Esophagus (tissue), 2 donors: ENCODE measurements around the gene PRMT5. TPM values are rescaled to one million over a fixed set of nuclear protein-coding genes. Genes with fewer than 3 reads are reported as not detected.

Experiments
- H3K27ac ChIP-seq, 2 donors: one replicate each; pipeline ENCODE4 v1.5.1; 2013; ENCODE audit warnings: low read depth in 2 of 2, mild to moderate bottlenecking in 2 of 2, inconsistent platforms in 1 of 2, low read length in 1 of 2, moderate library complexity in 1 of 2
- H3K27me3 ChIP-seq, 2 donors: one replicate each; pipeline ENCODE4 v1.6.1; 2013; ENCODE audit warnings: low read length in 2 of 2, control low read depth in 1 of 2, mild to moderate bottlenecking in 1 of 2; ENCODE audit not compliant: insufficient read depth in 2 of 2, control insufficient read depth in 1 of 2
- H3K36me3 ChIP-seq, 2 donors: one replicate each; pipeline ENCODE4 v1.6.1; 2013; ENCODE audit warnings: low read length in 1 of 2; ENCODE audit not compliant: control insufficient read depth in 2 of 2, insufficient read depth in 2 of 2
- H3K4me1 ChIP-seq, 2 donors: one replicate each; pipeline ENCODE4 v1.6.1; 2013; ENCODE audit warnings: low read length in 1 of 2; ENCODE audit not compliant: control insufficient read depth in 2 of 2, insufficient read depth in 2 of 2
- H3K4me3 ChIP-seq, 2 donors: one replicate each; pipeline ENCODE4 v1.5.1; 2013; ENCODE audit warnings: low read length in 2 of 2, mild to moderate bottlenecking in 2 of 2, low read depth in 1 of 2, moderate library complexity in 1 of 2
- H3K9me3 ChIP-seq, 2 donors: one replicate each; pipeline ENCODE4 v1.6.1; 2013; ENCODE audit warnings: mild to moderate bottlenecking in 2 of 2, low read depth in 1 of 2, low read length in 1 of 2, moderate library complexity in 1 of 2; ENCODE audit not compliant: control insufficient read depth in 2 of 2, insufficient read depth in 1 of 2
- WGBS, 2 donors: extraction: QIAGEN DNeasy Blood & Tissue Kit; methylation state at CpG; one replicate each; pipeline ENCODE4 v1.1.7; 2013; 5-methylcytosine and 5-hydroxymethylcytosine counted together
- polyA plus RNA-seq, 2 donors: library from polyadenylated mRNA; stranded (reverse); fragments of 200-250 nt; gene quantifications; one replicate each; pipeline ENCODE4 v1.2.3, GENCODE V29; 2013
- donor health status: healthy with polysubstance abuse.
- donor health status: Bipolar disorder and iron deficiency.

The PRMT5 gene
- polyA plus RNA-seq, 2 donors, result 31.4 to 47.1 TPM

- WGBS, 2 donors, result 0% methylated on average over 34 to 45 of the region's 45 CpGs
- H3K36me3 ChIP-seq, result peaks cover 16 to 31% of the 10 kb centered on the region in 2 donors
- H3K4me1 ChIP-seq, result peaks cover 3 to 5% of the 10 kb centered on the region in 2 donors
- H3K4me3 ChIP-seq, result peak overlapping the region; percentile 96 to 98
- no peaks in the 10 kb centered on the region for H3K27me3 ChIP-seq
- peak overlapping the region; percentile 99 to 100 for H3K27ac ChIP-seq
- no peaks in the 10 kb centered on the region for H3K9me3 ChIP-seq
Measured at GRCh38 chr14:22872033-22872832, 56.9 kb downstream of the PRMT5 start.

- peaks cover 12 to 23% of the 10 kb centered on the region in 2 donors for H3K36me3 ChIP-seq
- 0% methylated on average over 44 to 50 of the region's 50 CpGs for WGBS, 2 donors
- no peaks in the 10 kb centered on the region for H3K27me3 ChIP-seq
- no peaks in the 10 kb centered on the region for H3K9me3 ChIP-seq
- H3K4me3 ChIP-seq, result peak within 1 kb of the TSS; percentile 96 to 98
- H3K4me1 ChIP-seq, result peaks cover 3 to 5% of the 10 kb centered on the region in 2 donors
- peak within 1 kb of the TSS; percentile 99 to 100 for H3K27ac ChIP-seq
Measured at GRCh38 chr14:22871224-22872032, 57.7 kb downstream of the PRMT5 start, which contains the start of gene LRP10. Gene LRP10, plus strand, starts transcription at chr14:22871740. Its CDS starts 564 bp downstream, at chr14:22872304.

DNA sequence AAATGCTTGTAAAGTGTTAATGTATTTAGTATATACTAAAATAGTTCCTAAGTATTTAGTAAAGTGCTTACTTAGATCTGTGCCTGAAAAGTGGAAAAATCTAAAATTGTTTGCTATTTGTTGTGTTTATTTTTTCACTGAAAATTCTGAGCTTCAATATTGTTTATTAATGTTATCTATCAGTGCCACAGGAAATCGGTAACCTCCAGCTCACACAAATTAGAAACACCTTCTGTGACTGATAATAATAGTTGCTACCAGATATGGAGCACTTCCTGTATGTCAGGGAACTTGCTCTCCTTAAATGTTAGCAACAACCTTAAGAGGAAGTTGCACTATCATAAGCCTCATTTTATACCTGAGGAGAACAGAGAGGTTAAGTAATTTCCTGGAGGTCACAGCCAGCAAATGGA is 58.4 kb downstream of the PRMT5 start:
- WGBS, 2 donors, result 0% methylated on average over 1 of the region's 1 CpG
- H3K9me3 ChIP-seq, result no peaks in the 10 kb centered on the region
- H3K27me3 ChIP-seq, result no peaks in the 10 kb centered on the region
- H3K36me3 ChIP-seq, result peaks cover 6 to 17% of the 10 kb centered on the region in 2 donors
- peaks cover 0 to 5% of the 10 kb centered on the region in 2 donors for H3K4me1 ChIP-seq
- peak overlapping the region in 1 of 2 donors; percentile 98 for H3K4me3 ChIP-seq
- peak overlapping the region; percentile 99 to 100 for H3K27ac ChIP-seq

Other genes with a start within 250 kb of the PRMT5 start
- 10 to 100 TPM; 51.6 to 88.9 TPM for gene OXA1L, start 162.7 kb downstream of the PRMT5 start, polyA plus RNA-seq
- gene SLC7A7, start 113.9 kb downstream of the PRMT5 start, polyA plus RNA-seq, result 1 to 10 TPM in 1 of 2 donors, under 1 TPM in 1; 0.98 to 1.5 TPM
- 100 to 1,000 TPM in 1 of 2 donors, 10 to 100 TPM in 1; 99.8 to 182 TPM for gene MRPL52, start 99.5 kb downstream of the PRMT5 start, polyA plus RNA-seq
- gene MMP14, start 92.8 kb downstream of the PRMT5 start, polyA plus RNA-seq, result 10 to 100 TPM; 54.1 to 81.6 TPM
- gene LRP10, start 57.6 kb downstream of the PRMT5 start, polyA plus RNA-seq, result 100 to 1,000 TPM in 1 of 2 donors, 10 to 100 TPM in 1; 69.8 to 129 TPM
- gene REM2, start 46.2 kb downstream of the PRMT5 start, polyA plus RNA-seq, result 1 to 10 TPM in 1 of 2 donors, under 1 TPM in 1; 0.31 to 1.1 TPM
- 10 to 100 TPM; 21.2 to 35.8 TPM for gene RBM23, start 10.2 kb downstream of the PRMT5 start, polyA plus RNA-seq
- 10 to 100 TPM; 17.0 to 23.5 TPM for gene HAUS4, start 27.7 kb upstream of the PRMT5 start, polyA plus RNA-seq
- gene AJUBA, start 53.2 kb upstream of the PRMT5 start, polyA plus RNA-seq, result 10 to 100 TPM; 16.5 to 19.7 TPM
- 1 to 10 TPM; 4.7 to 6.1 TPM for gene C14orf93, start 80.8 kb upstream of the PRMT5 start, polyA plus RNA-seq
- 100 to 1,000 TPM in 1 of 2 donors, 10 to 100 TPM in 1; 35.1 to 136 TPM for gene PSMB5, start 105.5 kb upstream of the PRMT5 start, polyA plus RNA-seq
- gene PSMB11, start 112.8 kb upstream of the PRMT5 start, polyA plus RNA-seq, result not detected
- gene CDH24, start 128.1 kb upstream of the PRMT5 start, polyA plus RNA-seq, result 1 to 10 TPM; 4.2 to 7.4 TPM
- gene ACIN1, start 165.8 kb upstream of the PRMT5 start, polyA plus RNA-seq, result 100 to 1,000 TPM in 1 of 2 donors, 10 to 100 TPM in 1; 70.5 to 136 TPM
- gene C14orf119, start 166.1 kb upstream of the PRMT5 start, polyA plus RNA-seq, result 10 to 100 TPM; 14.9 to 38.4 TPM
- under 1 TPM in 1 of 2 donors, not detected in 1; 0.01 TPM for gene CIROP, start 175.6 kb upstream of the PRMT5 start, polyA plus RNA-seq
- under 1 TPM in 1 of 2 donors, not detected in 1; 0.02 TPM for gene CEBPE, start 189.9 kb upstream of the PRMT5 start, polyA plus RNA-seq